ENCODE data around the gene MIPOL1. TPM values are rescaled to one million over a fixed set of nuclear protein-coding genes. Genes with fewer than 3 reads are reported as not detected.

The MIPOL1 gene
- total and polyA plus RNA-seq, 2 of the 13 experiments (the other 11 are each of a cell fraction or from before 2014, with no cell fraction given), result 8.6 to 34.2 TPM

DNA sequence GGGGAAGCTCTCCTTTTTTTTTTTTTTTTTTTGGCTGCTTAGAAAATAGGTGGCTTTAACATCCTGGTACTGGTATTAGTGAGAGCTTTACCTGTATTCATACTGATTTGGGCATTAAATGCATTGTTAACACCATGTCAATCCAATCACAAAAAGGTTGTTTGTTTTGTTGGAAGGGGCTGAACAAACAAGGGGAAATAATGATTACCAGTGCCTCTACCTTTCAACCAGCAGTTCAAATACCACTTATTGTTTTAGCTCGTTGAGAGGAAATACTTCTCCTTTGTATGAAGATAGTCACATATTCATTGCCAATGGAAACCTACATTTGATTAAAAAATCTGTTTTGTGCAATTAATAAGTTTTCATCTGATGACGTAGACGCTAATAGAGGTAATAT lies 72.9 kb downstream of the MIPOL1 start (continued):
- TF ChIP-seq FOXP4 (CRISPR knock-in tag; IDR thresholded peaks at IDR 0.05) (0 out of 2 replicates have a peak, but pooled peaks have one; percentile 29), SOX13 (IDR thresholded peaks at IDR 0.05) (no peak), SOX13 (CRISPR knock-in tag; conservative IDR thresholded peaks at IDR 0.05 in 1 of 2, IDR thresholded peaks at IDR 0.05 in 1 of 2) (peak in 1 of 2 experiments; percentile 84; a peak in 2 of 4 replicates), ZNF772 (CRISPR knock-in tag; IDR thresholded peaks at IDR 0.05) (no peak), RNF2 (conservative IDR thresholded peaks at IDR 0.05; ENCODE audit: low read depth) (no peak), ZNF607 (CRISPR knock-in tag; IDR thresholded peaks at IDR 0.05; ENCODE audit: borderline replicate concordance) (no peak), KLF9 (CRISPR knock-in tag; IDR thresholded peaks at IDR 0.05; ENCODE audit: low read depth) (no peak), EP300 (IDR thresholded peaks at IDR 0.05; ENCODE audit: low read depth in 2 of 2, low read length in 2 of 2) (0 out of 4 replicates have a peak, but pooled peaks of 1 of the 2 experiments have one; percentile 9), EP300 (CRISPR knock-in tag; IDR thresholded peaks at IDR 0.05; ENCODE audit: borderline replicate concordance) (no peak), IKZF5 (CRISPR knock-in tag; IDR thresholded peaks at IDR 0.05) (no peak), ZNF614 (CRISPR knock-in tag; IDR thresholded peaks at IDR 0.05; ENCODE audit: borderline replicate concordance) (no peak), AKAP8 (CRISPR knock-in tag; IDR thresholded peaks at IDR 0.05) (no peak), ZNF878 (CRISPR knock-in tag; IDR thresholded peaks at IDR 0.05) (0 out of 2 replicates have a peak, but pooled peaks have one; percentile 32), ZNF563 (CRISPR knock-in tag; IDR thresholded peaks at IDR 0.05) (no peak), GATAD1 (CRISPR knock-in tag; IDR thresholded peaks at IDR 0.05) (no peak), NR1H2 (CRISPR knock-in tag; IDR thresholded peaks at IDR 0.05; ENCODE audit: borderline replicate concordance, low read depth) (no peak), ZFP36L2 (CRISPR knock-in tag; IDR thresholded peaks at IDR 0.05) (no peak), RARA (CRISPR knock-in tag; IDR thresholded peaks at IDR 0.05) (0 out of 2 replicates have a peak, but pooled peaks have one; percentile 13), KDM5B (CRISPR knock-in tag; IDR thresholded peaks at IDR 0.05; ENCODE audit: borderline replicate concordance) (no peak), ZNF747 (CRISPR knock-in tag; IDR thresholded peaks at IDR 0.05; ENCODE audit: borderline replicate concordance) (no peak)
- TF ChIP-seq, protein P1, sequence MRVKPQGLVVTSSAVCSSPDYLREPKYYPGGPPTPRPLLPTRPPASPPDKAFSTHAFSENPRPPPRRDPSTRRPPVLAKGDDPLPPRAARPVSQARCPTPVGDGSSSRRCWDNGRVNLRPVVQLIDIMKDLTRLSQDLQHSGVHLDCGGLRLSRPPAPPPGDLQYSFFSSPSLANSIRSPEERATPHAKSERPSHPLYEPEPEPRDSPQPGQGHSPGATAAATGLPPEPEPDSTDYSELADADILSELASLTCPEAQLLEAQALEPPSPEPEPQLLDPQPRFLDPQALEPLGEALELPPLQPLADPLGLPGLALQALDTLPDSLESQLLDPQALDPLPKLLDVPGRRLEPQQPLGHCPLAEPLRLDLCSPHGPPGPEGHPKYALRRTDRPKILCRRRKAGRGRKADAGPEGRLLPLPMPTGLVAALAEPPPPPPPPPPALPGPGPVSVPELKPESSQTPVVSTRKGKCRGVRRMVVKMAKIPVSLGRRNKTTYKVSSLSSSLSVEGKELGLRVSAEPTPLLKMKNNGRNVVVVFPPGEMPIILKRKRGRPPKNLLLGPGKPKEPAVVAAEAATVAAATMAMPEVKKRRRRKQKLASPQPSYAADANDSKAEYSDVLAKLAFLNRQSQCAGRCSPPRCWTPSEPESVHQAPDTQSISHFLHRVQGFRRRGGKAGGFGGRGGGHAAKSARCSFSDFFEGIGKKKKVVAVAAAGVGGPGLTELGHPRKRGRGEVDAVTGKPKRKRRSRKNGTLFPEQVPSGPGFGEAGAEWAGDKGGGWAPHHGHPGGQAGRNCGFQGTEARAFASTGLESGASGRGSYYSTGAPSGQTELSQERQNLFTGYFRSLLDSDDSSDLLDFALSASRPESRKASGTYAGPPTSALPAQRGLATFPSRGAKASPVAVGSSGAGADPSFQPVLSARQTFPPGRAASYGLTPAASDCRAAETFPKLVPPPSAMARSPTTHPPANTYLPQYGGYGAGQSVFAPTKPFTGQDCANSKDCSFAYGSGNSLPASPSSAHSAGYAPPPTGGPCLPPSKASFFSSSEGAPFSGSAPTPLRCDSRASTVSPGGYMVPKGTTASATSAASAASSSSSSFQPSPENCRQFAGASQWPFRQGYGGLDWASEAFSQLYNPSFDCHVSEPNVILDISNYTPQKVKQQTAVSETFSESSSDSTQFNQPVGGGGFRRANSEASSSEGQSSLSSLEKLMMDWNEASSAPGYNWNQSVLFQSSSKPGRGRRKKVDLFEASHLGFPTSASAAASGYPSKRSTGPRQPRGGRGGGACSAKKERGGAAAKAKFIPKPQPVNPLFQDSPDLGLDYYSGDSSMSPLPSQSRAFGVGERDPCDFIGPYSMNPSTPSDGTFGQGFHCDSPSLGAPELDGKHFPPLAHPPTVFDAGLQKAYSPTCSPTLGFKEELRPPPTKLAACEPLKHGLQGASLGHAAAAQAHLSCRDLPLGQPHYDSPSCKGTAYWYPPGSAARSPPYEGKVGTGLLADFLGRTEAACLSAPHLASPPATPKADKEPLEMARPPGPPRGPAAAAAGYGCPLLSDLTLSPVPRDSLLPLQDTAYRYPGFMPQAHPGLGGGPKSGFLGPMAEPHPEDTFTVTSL (CRISPR knock-in tag; IDR thresholded peaks at IDR 0.05; ENCODE audit: borderline replicate concordance), result no peak
- TF ChIP-seq, protein P2, sequence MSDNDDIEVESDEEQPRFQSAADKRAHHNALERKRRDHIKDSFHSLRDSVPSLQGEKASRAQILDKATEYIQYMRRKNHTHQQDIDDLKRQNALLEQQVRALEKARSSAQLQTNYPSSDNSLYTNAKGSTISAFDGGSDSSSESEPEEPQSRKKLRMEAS (IDR thresholded peaks at IDR 0.05), result no peak
- TF ChIP-seq, protein P3, sequence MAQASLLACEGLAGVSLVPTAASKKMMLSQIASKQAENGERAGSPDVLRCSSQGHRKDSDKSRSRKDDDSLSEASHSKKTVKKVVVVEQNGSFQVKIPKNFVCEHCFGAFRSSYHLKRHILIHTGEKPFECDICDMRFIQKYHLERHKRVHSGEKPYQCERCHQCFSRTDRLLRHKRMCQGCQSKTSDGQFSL (CRISPR knock-in tag; IDR thresholded peaks at IDR 0.05), result no peak
